H1 (cell line): Measurements from ENCODE around the gene SS18L1. TPM values are rescaled to one million over a fixed set of nuclear protein-coding genes. Genes with fewer than 3 reads are reported as not detected.

Experiments used
- CREB1 ChIP-seq: IDR thresholded peaks from 2 replicates; pipeline ENCODE4 v1.6.1; 2012; ENCODE audit warnings: inconsistent platforms
- HDAC2 ChIP-seq, 2 experiments: fragments of 300-600 bp in 1 of 2; sonication (generic) in 1 of 2; IDR thresholded peaks; 2 replicates each; pipeline ENCODE4 v1.6.1; 2011 to 2012; ENCODE audit warnings: low read depth in 2 of 2, low read length in 2 of 2, mild to moderate bottlenecking in 2 of 2, moderate library complexity in 2 of 2, borderline replicate concordance in 1 of 2, inconsistent platforms in 1 of 2
- NANOG ChIP-seq: IDR thresholded peaks from 2 replicates; pipeline ENCODE4 v1.6.1; 2011; ENCODE audit warnings: low read length, low read depth, mild to moderate bottlenecking, inconsistent platforms; ENCODE audit not compliant: insufficient read depth, poor library complexity, severe bottlenecking
- SUZ12 ChIP-seq: fragments of 200-600 bp; sonication (generic); IDR thresholded peaks from 2 replicates; pipeline ENCODE4 v1.6.1; 2012; ENCODE audit warnings: mild to moderate bottlenecking, inconsistent platforms, low read length, moderate library complexity, mixed read lengths
- polyA plus RNA-seq, 7 experiments: library from polyadenylated mRNA; depleted of rRNA in 3 of 7; stranded (reverse) in 5 of 7; unstranded in 2 of 7; fragments of >200 nt in 5 of 7; fragments of 200-250 nt in 2 of 7; gene quantifications; 1 replicate in 5 of 7; 2 replicates in 1 of 7; 4 replicates in 1 of 7; pipeline versions ENCODE4 v1.2.1 to v1.2.3, GENCODE V29; 2011 to 2013; ENCODE audit warnings: missing spikeins in 2 of 7, mixed read lengths in 2 of 7
- total RNA-seq: library from RNA; stranded (reverse); fragmentation: NEBNext Ultra II Directional; extraction: Animal tissue kit (Norgen Biotek cat#: 25700); gene quantifications from 2 replicates; pipeline ENCODE4 v1.2.1, GENCODE V29; 2021

SS18L1 gene
- total and polyA plus RNA-seq, 2 of the 8 experiments (the other 6 are each of a cell fraction or from before 2014, with no cell fraction given): 28.4 to 29.7 TPM

DNA sequence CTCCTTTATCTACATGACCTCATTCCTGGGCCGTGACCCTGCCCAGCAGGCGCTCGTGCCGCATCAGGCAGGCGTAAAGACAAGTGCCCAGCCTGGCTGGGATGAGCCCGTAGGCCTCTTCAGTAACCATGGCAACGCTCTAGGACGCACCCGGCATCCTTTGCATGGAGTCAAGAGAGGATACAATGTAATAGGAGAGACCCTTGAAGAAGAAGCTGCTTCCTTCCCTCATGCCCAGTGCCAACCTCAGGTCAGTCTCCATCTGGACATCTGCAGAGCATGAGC is 26.3 kb upstream of the SS18L1 start (continued):
- no peak for TF ChIP-seq SUZ12
- TF ChIP-seq NANOG: no peak
- no peak for TF ChIP-seq HDAC2 (IDR thresholded peaks at IDR 0.05; ENCODE audit: borderline replicate concordance in 1 of 2, low read depth in 2 of 2, low read length in 2 of 2)
- TF ChIP-seq CREB1: no peak
